IPS-15b (cell line): ENCODE measurements around the gene COL27A1.
"Not testable (repeated sequence)": the region's sequence is repeated elsewhere in the genome, so short reads cannot be mapped to it uniquely, and the experiment has no call there.

Experiments
- H3K27me3 ChIP-seq: one replicate; pipeline ENCODE4 v1.6.1; 2013; ENCODE audit warnings: low read length; ENCODE audit not compliant: control insufficient read depth, insufficient read depth
- H3K36me3 ChIP-seq: one replicate; pipeline ENCODE4 v1.6.1; 2013; ENCODE audit warnings: low read length; ENCODE audit not compliant: control insufficient read depth, insufficient read depth
- H3K4me1 ChIP-seq: one replicate; pipeline ENCODE4 v1.6.1; 2013; ENCODE audit warnings: mild to moderate bottlenecking, low read length; ENCODE audit not compliant: control insufficient read depth, insufficient read depth
- H3K4me3 ChIP-seq: one replicate; pipeline ENCODE4 v1.5.1; 2013; ENCODE audit warnings: low read depth, low read length
- H3K9ac ChIP-seq: one replicate; pipeline ENCODE4 v1.6.1; 2013; ENCODE audit warnings: low read depth, mild to moderate bottlenecking, low read length
- H3K9me3 ChIP-seq: one replicate; pipeline ENCODE4 v1.6.1; 2013; ENCODE audit warnings: mild to moderate bottlenecking, low read length; ENCODE audit not compliant: control insufficient read depth, insufficient read depth

Gene COL27A1

GRCh38 chr9:114126247-114127060, 28.9 kb upstream of the COL27A1 start:
- Histone ChIP-seq H3K4me3 (no peak overlapping the region), H3K4me1 (no peaks in the 10 kb centered on the region), H3K9ac (no peak overlapping the region), H3K36me3 (no peaks in the 10 kb centered on the region), H3K9me3 (no peaks in the 10 kb centered on the region), H3K27me3 (no peaks in the 10 kb centered on the region)

- not testable (repeated sequence) for H3K4me1 ChIP-seq, H3K9ac ChIP-seq, H3K36me3 ChIP-seq, H3K9me3 ChIP-seq, H3K4me3 ChIP-seq, H3K27me3 ChIP-seq
Observed at GRCh38 chr9:114128759-114129158, 26.6 kb upstream of the COL27A1 start.

GRCh38 chr9:114130141-114130540, 25.2 kb upstream of the COL27A1 start:
- Histone ChIP-seq H3K36me3 (no peaks in the 10 kb centered on the region), H3K4me1 (peaks cover 4% of the 10 kb centered on the region), H3K9me3 (no peaks in the 10 kb centered on the region), H3K4me3 (no peak overlapping the region), H3K9ac (no peak overlapping the region), H3K27me3 (peaks cover 3% of the 10 kb centered on the region)

- Histone ChIP-seq H3K9me3 (no peaks in the 10 kb centered on the region), H3K4me3 (no peak overlapping the region), H3K4me1 (peaks cover 4% of the 10 kb centered on the region), H3K27me3 (peaks cover 3% of the 10 kb centered on the region), H3K9ac (no peak overlapping the region), H3K36me3 (no peaks in the 10 kb centered on the region)
Observed at GRCh38 chr9:114130624-114131277, 24.6 kb upstream of the COL27A1 start.

- Histone ChIP-seq H3K36me3 (no peaks in the 10 kb centered on the region), H3K9me3 (no peaks in the 10 kb centered on the region), H3K9ac (no peak overlapping the region), H3K4me3 (no peak overlapping the region), H3K27me3 (peaks cover 3% of the 10 kb centered on the region), H3K4me1 (peaks cover 4% of the 10 kb centered on the region)
Observed at GRCh38 chr9:114131808-114132549, 23.4 kb upstream of the COL27A1 start.

- H3K4me3 ChIP-seq = no peak overlapping the region
- no peaks in the 10 kb centered on the region for H3K36me3 ChIP-seq
- H3K9me3 ChIP-seq = no peaks in the 10 kb centered on the region
- H3K27me3 ChIP-seq = peaks cover 3% of the 10 kb centered on the region
- H3K9ac ChIP-seq = no peak overlapping the region
- peaks cover 4% of the 10 kb centered on the region for H3K4me1 ChIP-seq
Observed at GRCh38 chr9:114132550-114132918, 22.8 kb upstream of the COL27A1 start.

- Histone ChIP-seq H3K4me1 (peaks cover 4% of the 10 kb centered on the region), H3K9me3 (no peaks in the 10 kb centered on the region), H3K27me3 (peaks cover 3% of the 10 kb centered on the region), H3K36me3 (no peaks in the 10 kb centered on the region), H3K4me3 (no peak overlapping the region), H3K9ac (no peak overlapping the region)
Observed at GRCh38 chr9:114134827-114135396, 20.4 kb upstream of the COL27A1 start.

GRCh38 chr9:114137831-114138230, 17.5 kb upstream of the COL27A1 start:
- H3K9me3 ChIP-seq = no peaks in the 10 kb centered on the region
- H3K4me1 ChIP-seq = no peaks in the 10 kb centered on the region
- H3K27me3 ChIP-seq = peaks cover 7% of the 10 kb centered on the region
- no peaks in the 10 kb centered on the region for H3K36me3 ChIP-seq
- no peak overlapping the region for H3K9ac ChIP-seq
- H3K4me3 ChIP-seq = no peak overlapping the region

- Histone ChIP-seq H3K36me3 (no peaks in the 10 kb centered on the region), H3K4me3 (no peak overlapping the region), H3K9ac (no peak overlapping the region), H3K27me3 (peaks cover 10% of the 10 kb centered on the region), H3K4me1 (no peaks in the 10 kb centered on the region), H3K9me3 (no peaks in the 10 kb centered on the region)
Observed at GRCh38 chr9:114138552-114138971, 16.8 kb upstream of the COL27A1 start.

GRCh38 chr9:114139071-114139470, 16.3 kb upstream of the COL27A1 start:
- H3K4me1 ChIP-seq = no peaks in the 10 kb centered on the region
- H3K9me3 ChIP-seq = no peaks in the 10 kb centered on the region
- H3K27me3 ChIP-seq = peaks cover 10% of the 10 kb centered on the region
- H3K9ac ChIP-seq = no peak overlapping the region
- H3K4me3 ChIP-seq = no peak overlapping the region
- no peaks in the 10 kb centered on the region for H3K36me3 ChIP-seq

GRCh38 chr9:114140401-114140800, 14.9 kb upstream of the COL27A1 start:
- Histone ChIP-seq H3K4me1 (no peaks in the 10 kb centered on the region), H3K9me3 (no peaks in the 10 kb centered on the region), H3K27me3 (peaks cover 6% of the 10 kb centered on the region), H3K9ac (no peak overlapping the region), H3K4me3 (no peak overlapping the region), H3K36me3 (no peaks in the 10 kb centered on the region)
